ENCODE results near the gene MPHOSPH9.

GRCh38 chr12:123148223-123148622, 84.7 kb downstream of the MPHOSPH9 start:
- TF ChIP-seq CREB1 (IDR thresholded peaks at IDR 0.05; ENCODE audit: low read depth) (no peak), TCF12 (IDR thresholded peaks at IDR 0.05; ENCODE audit: low read depth) (no peak), MAX (IDR thresholded peaks at IDR 0.05) (no peak), EP300 (IDR thresholded peaks at IDR 0.05; ENCODE audit: borderline replicate concordance) (no peak), TAF1 (IDR thresholded peaks at IDR 0.05; ENCODE audit: low read depth) (no peak)
